Measurements from ENCODE around the gene CEBPB. TPM values are rescaled to one million over a fixed set of nuclear protein-coding genes. Genes with fewer than 3 reads are reported as not detected.

CEBPB gene
- total RNA-seq, 1 donor from 2014 or later: 20.6 TPM

DNA sequence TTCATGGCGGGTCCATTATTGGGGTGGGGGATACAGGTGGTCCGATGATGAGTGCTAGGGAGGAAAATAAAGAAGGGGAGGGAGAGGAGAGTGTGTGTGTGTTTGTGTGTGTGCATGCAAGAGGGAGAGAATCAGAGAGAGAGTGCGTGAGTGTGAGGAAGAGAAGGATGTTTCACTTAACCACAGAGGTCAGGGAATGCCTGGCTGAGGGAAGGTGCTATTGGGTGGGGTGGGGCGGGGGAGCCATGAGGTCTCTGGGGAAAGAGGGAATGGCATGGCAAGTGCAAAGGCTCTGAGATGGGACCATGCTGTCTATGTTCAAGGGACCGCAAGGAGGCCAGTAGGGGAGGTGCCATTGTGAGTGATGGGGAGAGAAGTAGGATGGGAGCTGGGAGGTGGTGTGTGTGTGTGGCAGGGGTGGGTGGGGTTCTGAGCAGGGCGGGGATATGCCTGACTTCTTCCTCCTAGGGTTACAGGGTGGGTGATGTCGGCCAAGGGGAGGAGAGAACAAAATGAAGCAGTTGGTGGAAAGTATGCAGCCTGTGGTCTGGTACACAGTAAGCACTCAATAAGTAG lies 23.0 kb downstream of the CEBPB start:
- no peak for DNase-seq

DNA sequence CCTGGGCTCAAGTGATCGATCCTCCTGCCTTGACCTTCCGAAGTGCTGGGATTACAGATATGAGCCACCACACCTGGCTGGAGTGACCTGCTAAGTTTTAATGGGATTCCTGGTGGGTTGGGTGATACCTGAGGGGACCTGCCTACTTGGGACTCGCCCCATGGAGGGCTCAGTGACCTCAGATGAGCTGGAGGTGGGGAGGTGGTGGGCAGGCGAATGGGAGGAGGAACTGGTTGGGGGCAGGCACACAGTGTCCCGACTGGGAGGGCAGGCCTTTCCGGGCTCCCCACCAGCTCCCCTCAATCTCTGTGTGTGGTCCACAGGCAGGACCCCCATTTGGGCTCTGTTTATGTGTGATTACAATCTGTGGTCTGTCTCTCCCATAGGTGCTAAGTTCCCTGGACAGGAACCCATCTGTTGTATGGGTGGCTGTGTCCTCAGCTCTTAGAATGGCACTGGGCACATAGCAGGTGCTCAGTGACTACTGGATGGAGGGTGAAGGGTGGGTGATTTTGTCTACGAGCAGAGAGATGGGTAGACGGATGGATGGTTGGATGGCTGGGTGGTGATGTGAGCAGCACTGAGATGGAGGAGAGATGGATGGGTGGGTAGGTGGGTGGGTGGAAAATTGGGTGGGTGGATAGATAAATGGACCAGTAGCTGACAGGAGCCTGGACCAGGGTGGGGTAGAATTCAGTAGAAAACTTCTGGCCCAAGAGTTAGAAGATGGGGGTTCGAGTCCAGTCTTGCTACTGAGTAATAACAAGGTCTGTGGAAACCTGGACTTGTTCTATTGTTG lies 23.8 kb downstream of the CEBPB start:
- DNase-seq: no peak

DNA sequence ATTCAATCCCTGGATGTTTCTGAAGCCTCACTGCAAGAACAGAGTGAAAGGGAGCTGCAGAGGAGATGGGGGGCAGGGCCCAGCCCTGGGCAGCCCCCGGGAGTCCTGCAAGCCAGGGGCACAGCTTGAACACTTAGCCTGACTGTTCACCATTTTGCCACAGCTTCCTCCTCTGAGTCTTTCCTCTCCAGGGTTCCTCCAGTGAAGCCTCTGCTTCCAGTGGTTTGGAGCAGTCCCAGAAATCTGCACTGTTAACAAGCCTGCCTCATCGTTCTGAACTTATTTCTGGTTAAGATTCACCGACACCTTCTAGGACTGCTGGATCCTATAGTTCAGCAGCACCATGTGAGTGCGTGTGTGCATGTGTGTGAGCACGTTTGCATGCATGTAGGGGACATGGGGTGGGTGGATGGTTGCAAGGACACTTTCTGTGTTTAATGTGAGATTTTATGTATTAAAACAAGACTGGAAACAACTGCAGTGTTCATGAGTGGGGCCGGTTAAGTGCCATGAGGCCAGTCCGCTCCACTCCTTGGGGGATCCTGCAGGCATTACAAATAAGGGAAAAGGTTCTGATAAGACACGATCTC lies 24.6 kb downstream of the CEBPB start:
- DNase-seq: no peak

DNA sequence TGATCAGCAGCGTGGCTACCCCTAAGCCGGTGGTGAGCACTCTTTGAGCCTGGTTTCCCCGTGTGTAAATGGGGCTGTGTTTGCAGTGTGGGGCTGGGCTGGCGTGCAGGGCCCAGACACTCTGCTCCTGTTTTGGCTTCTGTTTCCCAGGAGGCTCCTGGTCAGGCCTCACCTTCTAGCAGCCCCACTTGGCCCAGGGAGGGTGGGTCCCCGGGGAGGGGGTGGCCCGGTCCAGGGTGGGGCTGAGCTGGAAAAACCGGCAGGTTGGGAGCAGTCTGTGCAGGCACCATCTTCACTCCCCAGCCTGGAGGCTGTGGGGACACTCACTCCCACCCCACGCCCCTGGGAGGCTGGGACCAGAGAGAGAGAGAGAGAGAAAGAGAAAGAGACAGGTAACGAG lies 25.3 kb downstream of the CEBPB start:
- peak; percentile 17 for DNase-seq

DNA sequence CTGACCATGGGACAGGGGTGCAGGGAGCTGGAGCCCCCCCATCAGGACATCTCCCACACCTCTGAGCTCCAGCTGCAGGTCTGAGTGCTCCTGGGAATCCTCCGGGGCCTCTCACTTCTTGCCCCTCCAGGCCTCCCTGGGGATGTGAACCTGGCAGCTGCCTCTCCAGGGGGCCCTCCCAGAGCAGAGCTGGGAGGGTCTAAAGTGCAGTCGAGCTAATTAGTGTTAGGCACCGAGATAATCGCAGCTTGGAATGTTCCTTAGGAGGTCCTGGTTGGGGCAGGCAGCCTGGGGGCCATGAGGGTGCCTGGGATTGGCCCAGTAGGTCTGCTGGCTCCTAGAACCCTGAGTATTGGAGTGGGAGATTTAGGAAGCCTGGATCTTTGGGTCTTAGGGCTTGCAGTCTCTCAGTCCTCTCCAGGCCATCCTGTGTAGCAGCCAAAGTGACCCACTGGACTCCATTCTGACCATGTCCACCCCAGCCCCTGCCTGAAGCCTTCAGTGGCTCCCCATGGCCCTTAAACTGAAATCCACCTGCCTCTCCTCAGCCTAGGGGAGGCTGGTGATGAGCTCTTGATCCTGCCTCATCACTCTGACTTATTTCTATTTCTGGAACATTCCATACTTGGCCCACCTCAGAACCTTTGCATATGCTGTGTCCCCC lies 26.0 kb downstream of the CEBPB start:
- DNase-seq: no peak

DNA sequence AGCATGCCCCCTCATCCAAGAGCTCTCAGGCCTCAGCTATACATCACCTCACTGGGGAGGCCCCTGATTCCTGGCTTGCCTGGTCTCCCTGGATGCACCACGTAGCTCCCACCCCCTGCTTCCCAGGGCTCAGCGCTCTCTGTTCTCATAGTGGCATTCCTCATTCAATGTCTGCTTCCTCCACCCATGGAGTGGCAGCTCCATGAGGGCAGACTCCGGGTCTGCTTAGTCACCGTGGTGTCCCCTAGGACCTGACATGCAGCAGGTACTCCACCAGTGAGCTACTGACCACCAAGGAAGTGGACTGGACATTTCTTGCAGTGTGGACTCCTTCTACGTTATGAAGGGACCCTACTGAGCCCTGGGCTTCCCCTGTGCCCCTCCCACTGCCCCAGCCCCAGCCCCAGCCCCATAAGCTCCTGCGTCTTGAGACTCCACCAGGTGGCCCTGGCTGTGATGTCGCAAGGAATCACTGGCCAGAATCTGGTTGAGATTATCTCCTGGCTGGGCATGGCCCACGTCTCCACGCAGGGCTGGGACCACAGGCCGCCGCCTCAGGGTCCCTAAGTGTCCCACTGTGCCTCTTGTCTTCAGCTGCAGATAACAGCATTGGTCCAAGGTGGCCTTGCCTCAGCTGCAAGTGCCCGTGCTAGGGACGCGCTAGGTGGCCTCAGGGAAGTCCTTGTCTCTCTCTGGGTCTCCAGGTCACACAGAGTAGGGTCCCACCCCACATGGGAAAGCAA lies 26.7 kb downstream of the CEBPB start:
- DNase-seq: no peak

DNA sequence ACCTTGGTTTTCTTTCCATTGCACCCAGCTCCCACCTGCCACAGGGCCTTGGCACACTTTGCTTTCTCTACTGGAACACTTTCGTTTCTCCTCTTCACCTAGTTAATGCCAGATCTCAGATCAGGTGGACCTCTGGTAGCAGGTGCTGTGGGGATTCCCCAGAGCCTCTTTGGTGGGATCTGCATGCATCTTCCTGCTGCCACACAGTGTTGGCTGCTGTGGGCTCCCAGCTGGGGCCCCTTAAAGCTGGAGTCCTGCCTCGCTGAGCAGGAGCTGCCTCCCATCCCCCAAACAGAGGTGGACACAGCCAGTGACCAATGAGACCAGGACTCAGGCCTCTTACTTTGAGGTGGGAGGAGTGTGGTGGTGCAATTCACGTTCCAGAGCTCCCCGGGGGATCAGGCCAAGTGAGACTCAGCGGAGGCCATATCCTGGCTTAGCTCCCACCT lies 28.4 kb downstream of the CEBPB start:
- no peak for DNase-seq

DNA sequence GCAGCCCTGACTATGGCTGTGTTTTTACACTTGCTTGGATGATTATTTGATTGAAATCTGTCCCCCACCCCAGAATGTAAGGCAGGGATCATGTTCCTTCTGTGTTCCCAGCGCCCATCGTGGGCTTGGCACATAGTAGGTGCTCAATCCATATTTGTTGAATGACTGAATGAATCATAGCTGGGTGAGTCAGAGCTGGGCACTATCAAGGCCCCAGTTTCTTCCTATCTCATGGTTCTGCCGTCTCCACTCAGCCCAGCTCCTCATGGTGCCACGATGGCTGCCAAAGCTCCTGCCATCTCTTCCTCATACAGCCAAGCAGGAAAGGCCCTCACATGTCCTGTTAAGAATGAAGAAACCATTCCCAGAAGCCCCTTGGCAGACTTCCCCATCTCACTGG lies 29.0 kb downstream of the CEBPB start:
- no peak for DNase-seq

DNA sequence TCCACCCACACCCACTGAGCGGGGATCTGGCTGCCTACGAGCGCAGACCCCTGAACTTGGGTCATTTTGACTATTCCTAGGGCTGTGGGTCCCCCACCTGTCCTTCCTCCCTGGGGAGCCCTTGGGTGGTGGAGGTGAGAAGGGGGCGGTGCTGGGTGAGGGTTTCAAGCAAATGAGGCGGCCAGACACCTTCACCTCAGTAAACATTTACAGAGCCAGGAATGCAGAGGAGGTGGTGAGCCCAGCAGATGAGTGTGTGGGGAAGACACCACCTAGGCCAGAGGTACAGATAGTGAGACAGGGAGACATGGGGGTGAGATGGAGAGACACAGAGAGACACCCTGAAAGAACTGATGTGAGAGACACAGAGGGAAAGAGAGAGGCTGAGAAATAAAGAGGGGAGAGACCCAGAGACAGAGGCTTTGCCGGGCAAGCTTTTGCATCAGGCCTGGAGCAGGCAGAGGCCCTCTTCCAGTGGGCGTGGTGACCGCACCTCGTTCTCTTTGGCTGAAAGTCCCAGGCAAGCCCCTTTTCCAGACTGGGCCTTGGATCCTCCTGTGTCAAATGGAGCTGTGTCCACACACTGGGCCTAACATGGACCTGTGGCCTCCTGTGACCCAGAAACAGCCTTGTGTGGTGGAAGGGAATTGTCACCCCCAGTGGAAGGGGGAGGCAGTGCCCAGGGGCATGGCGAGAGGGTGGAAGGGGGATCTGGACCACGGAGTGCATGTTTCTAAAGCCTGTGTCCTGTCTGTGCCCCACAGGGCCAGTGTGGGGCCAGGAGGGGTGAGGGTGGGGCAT lies 29.7 kb downstream of the CEBPB start:
- DNase-seq: no peak

DNA sequence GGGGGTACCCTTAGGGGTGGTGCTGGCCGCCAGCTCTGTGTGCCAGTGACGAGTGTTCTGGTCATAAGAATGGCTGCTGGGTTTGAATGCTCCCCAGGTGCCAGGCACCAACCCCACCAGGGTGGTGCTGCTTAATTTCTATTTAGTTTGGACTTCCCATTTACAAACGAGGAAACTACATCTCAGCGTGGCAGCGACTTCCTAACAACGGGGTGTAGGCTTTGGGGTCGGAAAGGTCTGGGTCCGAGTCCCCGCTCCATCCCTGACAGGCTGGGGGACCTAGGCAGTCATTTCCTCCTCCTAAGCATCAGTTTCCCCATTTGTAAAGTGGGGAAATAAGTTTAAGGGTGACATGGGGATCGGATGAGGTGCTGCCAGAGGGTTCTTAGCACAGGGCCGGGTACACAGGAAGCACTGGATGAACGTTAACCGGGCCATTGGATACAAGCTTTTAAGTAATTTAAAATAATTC lies 30.3 kb downstream of the CEBPB start:
- no peak for DNase-seq

DNA sequence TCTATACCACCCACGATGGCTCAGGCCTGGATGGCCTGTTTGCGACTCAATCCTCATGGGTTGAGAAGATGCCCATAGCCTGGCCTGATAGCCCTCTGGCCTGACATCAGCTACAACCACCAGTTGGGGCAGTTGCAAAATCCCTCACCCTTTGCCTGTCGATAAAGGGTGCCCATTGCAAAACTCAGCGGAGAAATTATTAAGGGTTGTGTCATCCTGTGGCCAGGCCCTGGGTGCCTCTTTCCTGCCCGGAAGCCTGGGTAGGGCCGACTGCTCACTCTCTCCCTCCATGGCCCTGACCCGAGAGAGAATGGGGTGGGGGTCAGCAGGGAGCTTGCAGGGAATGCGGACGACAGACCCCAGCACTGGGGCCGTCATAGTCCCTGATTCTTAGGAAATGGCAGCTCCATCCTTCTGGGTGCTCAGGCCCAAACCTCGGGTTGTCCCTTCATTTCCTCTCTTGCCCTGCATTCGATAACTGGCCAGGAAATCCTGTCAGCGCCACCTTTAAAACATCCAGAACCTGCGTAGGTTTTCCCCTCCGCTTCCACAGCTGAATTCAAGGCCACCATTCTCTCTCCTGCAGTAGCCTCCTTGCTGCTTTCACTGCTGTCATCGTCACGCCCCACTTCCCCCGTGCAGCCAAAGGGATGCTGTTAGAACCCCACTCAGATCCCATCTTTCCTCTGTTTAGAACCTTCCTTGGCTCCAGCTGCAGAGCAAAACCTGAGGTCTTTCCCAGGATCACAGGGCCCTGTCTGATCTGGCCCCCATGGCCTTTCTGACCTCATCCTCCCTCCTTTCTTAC lies 31.1 kb downstream of the CEBPB start:
- DNase-seq: no peak

DNA sequence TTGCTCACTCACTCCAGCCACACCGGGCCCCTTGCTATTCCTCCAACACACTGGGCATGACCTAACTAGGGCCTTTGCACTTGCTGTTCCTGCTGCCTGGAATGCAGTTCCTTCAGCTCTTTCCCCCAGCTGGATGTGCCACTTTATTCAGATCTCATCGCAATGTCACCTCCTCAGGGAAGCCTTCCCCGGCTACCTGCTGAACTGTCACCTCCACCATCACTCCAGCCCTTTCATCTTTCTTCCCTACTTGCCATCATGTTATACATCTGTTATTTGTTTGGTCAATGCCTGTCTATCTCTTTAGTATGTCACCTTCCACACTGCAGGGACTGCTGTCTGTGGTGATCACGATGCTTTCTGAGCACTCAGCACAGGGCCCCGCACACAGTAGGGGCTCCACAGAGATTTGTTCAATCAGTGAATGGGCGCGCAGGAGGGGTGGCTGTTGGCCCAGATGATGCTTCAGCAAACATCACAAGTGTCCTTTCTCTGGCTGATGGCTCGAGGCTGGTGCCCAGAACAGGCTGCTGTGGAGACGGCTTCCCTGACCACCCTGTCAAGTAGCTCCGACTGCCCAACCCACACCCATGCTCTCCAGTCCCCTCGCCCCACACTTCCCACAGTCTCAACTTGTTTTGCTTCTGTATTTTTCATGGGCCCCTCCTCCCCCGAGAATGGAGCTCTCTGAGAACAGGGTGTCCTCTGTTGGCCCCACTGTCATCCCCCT lies 31.8 kb downstream of the CEBPB start:
- no peak for DNase-seq

DNA sequence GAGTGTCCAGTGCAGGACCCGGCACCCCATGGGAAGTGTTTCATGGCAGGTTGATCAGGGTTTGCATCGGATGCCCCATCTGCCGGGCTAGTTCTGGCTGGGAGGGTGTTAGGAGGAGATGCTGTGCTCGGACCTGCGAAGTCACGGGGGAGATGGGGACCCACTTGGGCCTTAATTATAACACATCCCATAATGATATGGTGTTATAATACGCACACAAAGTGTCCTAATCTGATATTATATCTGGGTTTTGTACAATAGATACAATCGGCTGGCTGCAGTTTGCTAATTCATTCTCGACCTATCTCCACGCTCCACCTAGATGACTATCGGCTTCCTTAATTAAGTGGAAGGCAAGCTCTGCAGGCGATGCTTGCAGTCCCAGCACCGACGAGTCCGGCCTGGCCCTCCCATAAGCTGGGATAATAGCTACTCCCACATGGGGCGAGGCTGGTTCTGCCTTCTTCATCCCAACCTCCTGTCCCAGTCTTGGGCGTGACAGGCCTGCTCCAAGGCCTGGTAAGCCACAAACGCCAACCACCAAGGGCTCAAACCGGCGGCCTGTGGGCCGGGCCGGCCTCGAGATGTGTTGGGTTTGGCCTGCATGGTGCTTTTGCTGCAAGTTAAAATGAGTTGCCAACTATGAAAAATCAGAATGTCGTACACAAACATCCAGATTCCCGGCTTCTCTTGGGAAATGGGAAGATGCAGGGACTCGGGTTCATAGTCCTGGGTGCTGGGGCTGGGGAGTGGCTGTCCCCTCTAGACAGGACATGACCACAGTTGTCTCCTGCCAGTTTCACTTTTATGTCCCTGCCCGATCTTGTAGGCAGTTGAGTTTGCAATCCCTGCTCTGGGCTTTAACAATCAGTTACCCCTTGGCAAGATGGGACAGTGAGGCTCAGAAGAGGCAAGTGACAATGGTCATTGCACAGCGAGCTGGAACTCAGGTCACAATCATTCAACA lies 32.7 kb downstream of the CEBPB start:
- no peak for DNase-seq

DNA sequence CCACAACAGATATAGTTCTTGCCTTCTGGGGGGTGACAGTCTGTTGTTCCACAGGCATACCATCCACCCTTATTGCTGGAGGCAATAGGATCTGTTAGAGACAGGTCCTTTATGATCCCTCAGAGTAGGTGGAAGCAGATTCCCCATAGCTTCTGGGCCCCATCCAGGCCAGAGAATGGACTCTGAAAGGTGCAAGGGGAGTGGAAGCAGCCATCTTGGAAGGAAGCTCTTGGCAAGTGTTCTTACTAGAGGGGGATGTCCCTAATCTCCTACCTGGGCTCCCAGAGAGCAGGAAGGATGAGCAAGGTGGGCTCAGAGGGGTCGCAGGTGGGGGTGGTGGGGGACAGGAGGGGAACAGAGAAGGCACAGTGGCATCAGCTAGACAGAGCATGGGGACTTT lies 33.4 kb downstream of the CEBPB start:
- DNase-seq: no peak

DNA sequence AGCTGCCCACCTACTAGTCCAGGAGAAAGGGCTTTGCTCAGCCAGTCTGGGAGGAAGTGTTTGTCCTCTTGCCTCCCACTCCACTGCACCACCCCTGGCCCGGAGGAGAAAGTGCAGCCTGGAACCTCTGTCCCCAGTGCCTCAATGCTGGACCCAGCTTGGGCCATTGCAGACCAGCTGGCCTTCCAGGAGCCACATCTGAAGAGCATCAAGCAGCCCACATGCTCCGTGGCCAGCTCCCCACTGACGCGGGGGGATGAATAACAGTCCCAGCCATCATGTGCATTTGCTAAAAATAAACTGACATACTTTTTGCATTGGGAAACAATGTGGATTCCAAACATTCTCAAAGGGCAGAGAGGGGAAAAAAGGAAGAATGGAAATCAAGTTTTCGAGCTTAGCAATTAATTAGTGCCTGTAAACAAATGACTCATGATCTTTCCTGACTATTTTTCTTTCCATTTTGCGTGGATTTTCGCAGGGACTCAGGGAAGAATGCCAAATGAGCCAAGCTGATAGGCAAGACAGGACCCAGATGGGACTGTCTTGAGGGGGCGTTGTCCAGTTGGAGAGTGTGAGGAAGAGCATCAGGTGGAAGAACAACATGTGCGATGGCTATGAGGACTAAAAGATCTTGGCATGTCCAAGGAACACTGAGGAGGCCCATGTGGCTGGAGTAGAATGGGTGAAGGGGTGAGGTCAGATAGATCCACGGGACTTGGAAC lies 34.1 kb downstream of the CEBPB start:
- DNase-seq: peak; percentile 62

DNA sequence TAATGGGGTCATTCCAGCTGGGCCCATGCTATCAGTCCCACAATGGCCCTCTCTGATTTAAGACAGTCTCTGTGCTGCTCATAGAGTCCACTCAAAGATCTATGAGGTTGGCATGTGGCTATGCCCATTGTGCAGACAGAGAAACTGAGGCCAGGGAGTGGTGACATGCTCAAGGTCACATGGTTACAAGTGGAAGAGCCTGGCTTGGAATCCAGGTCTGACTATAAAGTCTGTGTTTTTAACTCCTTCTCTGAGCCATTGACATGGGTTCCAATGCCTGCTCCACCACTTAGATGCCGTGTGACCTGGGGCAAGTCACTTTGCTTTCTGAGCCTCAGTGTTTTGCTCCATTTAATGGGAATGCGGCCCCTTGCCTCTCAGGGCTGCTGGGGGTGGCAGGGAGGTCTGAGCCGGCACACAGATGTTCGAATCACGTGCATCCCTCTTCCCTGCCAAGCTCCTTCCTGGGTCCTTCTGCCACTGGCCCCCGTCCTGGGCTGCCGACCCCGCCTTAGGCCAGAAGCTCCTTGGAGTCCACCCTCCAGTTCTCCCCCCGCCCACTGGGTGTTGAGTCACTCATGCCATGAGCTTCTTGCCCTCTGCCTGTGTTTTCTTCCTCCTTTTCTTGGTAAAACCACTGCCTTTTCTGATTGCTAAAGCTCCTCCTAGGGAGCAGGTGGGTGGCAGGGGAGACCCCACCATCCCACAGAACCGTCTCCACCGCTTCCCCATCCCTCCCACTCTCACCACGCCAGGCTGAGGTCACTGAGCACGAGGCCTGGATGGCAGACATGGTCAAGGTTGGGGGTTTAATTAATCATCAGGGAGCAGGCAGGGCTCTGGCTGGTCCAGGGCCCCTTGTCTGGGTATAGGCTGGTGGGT lies 35.7 kb downstream of the CEBPB start:
- DNase-seq: no peak

DNA sequence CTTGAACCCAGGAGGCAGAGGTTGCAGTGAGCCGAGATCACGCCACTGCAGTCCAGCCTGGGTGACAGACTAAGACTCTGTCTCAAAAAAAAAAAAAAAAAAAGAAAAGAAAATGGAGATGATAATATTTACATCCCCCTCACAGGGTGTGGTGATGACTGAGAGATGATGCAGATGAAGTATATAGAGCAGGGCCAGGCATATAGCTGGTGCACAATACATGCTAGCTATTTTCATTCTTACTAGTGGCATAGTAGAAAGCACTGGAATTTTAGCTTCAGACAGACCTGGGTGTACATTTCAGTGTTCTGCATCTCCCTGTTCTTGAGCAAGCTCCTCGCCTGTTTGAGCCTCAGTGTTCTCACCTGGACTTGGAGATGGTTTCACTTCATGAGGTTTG lies 36.9 kb downstream of the CEBPB start:
- DNase-seq: no peak

All from tongue (tissue), 2 donors.